GM12878 (cell line): ENCODE measurements around the gene TOMM40L. TPM values are rescaled to one million over a fixed set of nuclear protein-coding genes. Genes with fewer than 3 reads are reported as not detected.

ENCODE experiments used
- ATAC-seq: fragments of 200-7000 bp; cut with Tn5 transposase; 3 replicates; pipeline ENCODE4 v1.9.1; 2020; ENCODE audit warnings: mild to moderate bottlenecking, moderate library complexity
- BruUV-seq: library from RNA; stranded (reverse); fragments of 400-500 nt; replicated peaks from 2 replicates; lab custom pipeline; 2021; lab: Mats Ljungman, UMichigan
- CTCF ChIA-PET: fragments of 300-600 bp; sonication (Branson Sonifier 250); formaldehyde crosslinking; extraction: SDS; loops from one replicate; lab custom pipeline; 2021; ENCODE audit warnings: inconsistent platforms; lab: Yijun Ruan, JAX
- POLR2A ChIA-PET: fragments of 350-600 bp; formaldehyde crosslinking; extraction: SDS; loops from one replicate; lab custom pipeline; 2021; ENCODE audit warnings: inconsistent platforms; lab: Charles Lee
- RAD21 ChIA-PET: fragments of 300-600 bp; sonication (Branson Sonifier 250); formaldehyde crosslinking; loops from one replicate; lab custom pipeline; 2023; ENCODE audit warnings: antibody characterized with exemption; ENCODE audit not compliant: unreplicated experiment; lab: Charles Lee
- SMC1A ChIA-PET: fragments of 300-600 bp; sonication (Branson Sonifier 250); formaldehyde crosslinking; loops from one replicate; lab custom pipeline; 2023; ENCODE audit not compliant: unreplicated experiment, uncharacterized antibody; lab: Charles Lee
- DNase-seq: peaks from one replicate; pipeline ENCODE4 v3.0.0-alpha.2; 2011; ENCODE audit warnings: low read depth, low spot score
- FAIRE-seq: peaks from 3 replicates; lab custom pipeline; 2011; peaks lifted over from hg19 to GRCh38; lab: Jason Lieb, UNC
- H2AFZ ChIP-seq: 2 replicates; pipeline ENCODE4 v1.6.0; 2011; ENCODE audit warnings: low read depth, low read length, control low read depth; ENCODE audit not compliant: control insufficient read depth
- H3K27ac ChIP-seq: 2 replicates; pipeline ENCODE4 v1.5.1; 2011; ENCODE audit warnings: control low read depth; ENCODE audit not compliant: control insufficient read depth, insufficient read depth
- H3K27me3 ChIP-seq, 2 experiments: replicated peaks in 1 of 2; 2 replicates each; pipeline versions ENCODE4 v1.6.0 to v1.6.1; 2011; ENCODE audit warnings: low read length in 1 of 2; ENCODE audit not compliant: control insufficient read depth in 2 of 2, insufficient read depth in 2 of 2
- H3K36me3 ChIP-seq, 2 experiments: 2 replicates each; pipeline ENCODE4 v1.5.1; 2011; ENCODE audit warnings: low read length in 1 of 2; ENCODE audit not compliant: control insufficient read depth in 2 of 2, insufficient read depth in 2 of 2
- H3K4me1 ChIP-seq: 2 replicates; pipeline ENCODE4 v1.6.1; 2011; ENCODE audit warnings: mild to moderate bottlenecking, low read length, moderate library complexity, mixed read lengths; ENCODE audit not compliant: control insufficient read depth, insufficient read depth
- H3K4me2 ChIP-seq: 2 replicates; pipeline ENCODE4 v1.6.0; 2011; ENCODE audit warnings: control low read depth; ENCODE audit not compliant: control insufficient read depth, insufficient read depth
- H3K4me3 ChIP-seq: fragments of 200-600 bp; sonication (generic); 2 replicates; pipeline ENCODE4 v1.5.1; 2016
- H3K79me2 ChIP-seq: 2 replicates; pipeline ENCODE4 v1.6.0; 2011; ENCODE audit warnings: low read length; ENCODE audit not compliant: control insufficient read depth, insufficient read depth
- H3K9ac ChIP-seq: 2 replicates; pipeline ENCODE4 v1.8.0; 2011; ENCODE audit warnings: low read length, control low read depth, mixed read lengths; ENCODE audit not compliant: control insufficient read depth, insufficient read depth
- H3K9me3 ChIP-seq: replicated peaks from 3 replicates; pipeline ENCODE4 v1.5.1; 2011; ENCODE audit warnings: mild to moderate bottlenecking, low read length; ENCODE audit not compliant: control insufficient read depth, insufficient read depth
- H4K20me1 ChIP-seq: 2 replicates; pipeline ENCODE4 v1.6.0; 2011; ENCODE audit not compliant: control insufficient read depth, insufficient read depth
- BHLHE40 ChIP-seq, 2 experiments: fragments of 450-650 bp in 1 of 2; IDR thresholded peaks; 2 replicates each; pipeline ENCODE4 v1.6.1; 2011 to 2017; ENCODE audit warnings: low read depth in 2 of 2, borderline replicate concordance in 1 of 2, improper control_type of control experiment in 1 of 2, low read length in 1 of 2, mild to moderate bottlenecking in 1 of 2
- HDAC6 ChIP-seq: fragments of 200-600 bp; sonication (generic); IDR thresholded peaks from one replicate; pipeline ENCODE4 v1.8.0; 2017; ENCODE audit warnings: antibody characterized with exemption; ENCODE audit not compliant: unreplicated experiment
- IKZF1 ChIP-seq: fragments of 450-650 bp; conservative IDR thresholded peaks from 2 replicates; pipeline ENCODE4 v1.6.1; 2017; ENCODE audit warnings: antibody characterized with exemption, mild to moderate bottlenecking
- IKZF2 ChIP-seq, 2 experiments: fragments of 450-650 bp; IDR thresholded peaks; 2 replicates each; pipeline ENCODE4 v1.6.1; 2017; ENCODE audit warnings: mild to moderate bottlenecking in 2 of 2, moderate library complexity in 2 of 2
- RB1 ChIP-seq: fragments of 450-650 bp; formaldehyde crosslinking; IDR thresholded peaks from 2 replicates; pipeline ENCODE4 v1.6.1; 2017; ENCODE audit warnings: mild to moderate bottlenecking, borderline replicate concordance
- WGBS: methylation state at CpG from one replicate; pipeline ENCODE4 v1.1.6; 2016; ENCODE audit warnings: low lambda C conversion rate; ENCODE audit not compliant: insufficient replicate concordance, insufficient coverage; ENCODE audit errors: missing lambda C conversion rate; 5-methylcytosine and 5-hydroxymethylcytosine counted together
- in situ Hi-C: fragments of 300-500 bp; cut with MboI; formaldehyde crosslinking; loops from 9 replicates; pipeline ENCODE4 v1.14.3; 2018; ENCODE audit warnings: mixed read lengths
- intact Hi-C: fragments of 100-400 bp; cut with micrococcal nuclease; formaldehyde crosslinking; loops from one replicate; pipeline ENCODE4 v1.14.2; 2022; ENCODE audit not compliant: unreplicated experiment
- polyA plus RNA-seq, 11 experiments: library from polyadenylated mRNA; depleted of rRNA in 4 of 11; unstranded in 6 of 11; stranded (reverse) in 5 of 11; fragments of >200 nt; fragmentation: Nextera tagmentation in 4 of 11; fragmentation: Illumina TruSeq in 1 of 11; extraction: Ambion mirVana in 4 of 11; extraction: Trizol in 1 of 11; gene quantifications; 1 replicate in 1 of 11; 2 replicates in 10 of 11; pipeline versions ENCODE4 v1.2.1 to v1.2.3, GENCODE V29; 2011 to 2016; ENCODE audit warnings: inconsistent platforms in 2 of 11, missing spikeins in 2 of 11, low read depth in 1 of 11
- total RNA-seq, 4 experiments: library from RNA; depleted of rRNA in 3 of 4; stranded (reverse); fragments of >200 nt in 3 of 4; fragmentation: Illumina TruSeq in 1 of 4; extraction: Trizol in 1 of 4; gene quantifications; 2 replicates each; pipeline versions ENCODE4 v1.2.1 to v1.2.3, GENCODE V29; 2013 to 2021
- TF ChIP-seq, protein P1 (sequence below): fragments of 450-650 bp; IDR thresholded peaks from 2 replicates; pipeline ENCODE4 v1.6.1; 2017; ENCODE audit warnings: mild to moderate bottlenecking, moderate library complexity

Gene TOMM40L
- total and polyA plus RNA-seq, 10 of the 15 experiments (the other 5 are each of a cell fraction or from before 2014, with no cell fraction given) = 5.9 to 21.6 (median 15.7) TPM

DNA sequence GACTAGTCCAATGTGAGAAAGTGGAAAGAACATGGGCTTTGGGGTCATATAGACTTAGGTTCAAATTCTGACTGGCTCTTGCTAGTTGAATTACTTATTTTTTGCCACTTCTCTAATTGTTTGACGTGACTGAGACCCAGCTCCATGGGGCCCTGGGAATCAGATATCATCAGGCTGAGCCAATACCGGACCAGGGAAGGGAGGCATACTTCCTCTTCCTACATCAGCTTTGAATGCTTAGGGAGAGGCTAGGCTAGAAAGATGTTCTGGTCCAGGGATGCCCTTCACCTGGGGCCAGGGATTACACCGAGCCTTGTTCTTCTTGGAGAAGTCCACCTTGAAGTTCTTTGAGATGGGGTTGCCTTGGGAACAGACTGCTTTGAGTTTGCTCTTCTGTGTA, 15.8 kb downstream of the TOMM40L start:
- POLR2A ChIA-PET = interaction anchor here (0.5 to 0.6 kb wide), 2 partner anchors 21 to 29 kb away, joined by 3 to 7 read pairs; no protein-coding TSS in a partner anchor
- FAIRE-seq (no peak), ATAC-seq (no peak), DNase-seq (no peak)
- in situ Hi-C loops (no loop called here), intact Hi-C loops (no loop called here)
- H3K9me3 ChIP-seq = no peaks in the 10 kb centered on the region
- no peak overlapping the region for H3K27ac ChIP-seq
- H4K20me1 ChIP-seq = no peaks in the 10 kb centered on the region
- no TSS peak for BruUV-seq
- no peaks in the 10 kb centered on the region for H3K36me3 ChIP-seq
- H3K4me2 ChIP-seq = no peak overlapping the region
- H3K9ac ChIP-seq = no peak overlapping the region
- CTCF ChIA-PET = no interaction called here
- H3K27me3 ChIP-seq = no peaks in the 10 kb centered on the region
- WGBS = 46% methylated on average over 3 of the region's 3 CpGs
- H3K4me1 ChIP-seq = no peaks in the 10 kb centered on the region
- TF ChIP-seq RB1 = no peak
- TF ChIP-seq IKZF1 = no peak
- no peak for TF ChIP-seq BHLHE40 (IDR thresholded peaks at IDR 0.05; ENCODE audit: borderline replicate concordance in 1 of 2, low read depth in 2 of 2, low read length in 1 of 2)
- TF ChIP-seq, protein P1, sequence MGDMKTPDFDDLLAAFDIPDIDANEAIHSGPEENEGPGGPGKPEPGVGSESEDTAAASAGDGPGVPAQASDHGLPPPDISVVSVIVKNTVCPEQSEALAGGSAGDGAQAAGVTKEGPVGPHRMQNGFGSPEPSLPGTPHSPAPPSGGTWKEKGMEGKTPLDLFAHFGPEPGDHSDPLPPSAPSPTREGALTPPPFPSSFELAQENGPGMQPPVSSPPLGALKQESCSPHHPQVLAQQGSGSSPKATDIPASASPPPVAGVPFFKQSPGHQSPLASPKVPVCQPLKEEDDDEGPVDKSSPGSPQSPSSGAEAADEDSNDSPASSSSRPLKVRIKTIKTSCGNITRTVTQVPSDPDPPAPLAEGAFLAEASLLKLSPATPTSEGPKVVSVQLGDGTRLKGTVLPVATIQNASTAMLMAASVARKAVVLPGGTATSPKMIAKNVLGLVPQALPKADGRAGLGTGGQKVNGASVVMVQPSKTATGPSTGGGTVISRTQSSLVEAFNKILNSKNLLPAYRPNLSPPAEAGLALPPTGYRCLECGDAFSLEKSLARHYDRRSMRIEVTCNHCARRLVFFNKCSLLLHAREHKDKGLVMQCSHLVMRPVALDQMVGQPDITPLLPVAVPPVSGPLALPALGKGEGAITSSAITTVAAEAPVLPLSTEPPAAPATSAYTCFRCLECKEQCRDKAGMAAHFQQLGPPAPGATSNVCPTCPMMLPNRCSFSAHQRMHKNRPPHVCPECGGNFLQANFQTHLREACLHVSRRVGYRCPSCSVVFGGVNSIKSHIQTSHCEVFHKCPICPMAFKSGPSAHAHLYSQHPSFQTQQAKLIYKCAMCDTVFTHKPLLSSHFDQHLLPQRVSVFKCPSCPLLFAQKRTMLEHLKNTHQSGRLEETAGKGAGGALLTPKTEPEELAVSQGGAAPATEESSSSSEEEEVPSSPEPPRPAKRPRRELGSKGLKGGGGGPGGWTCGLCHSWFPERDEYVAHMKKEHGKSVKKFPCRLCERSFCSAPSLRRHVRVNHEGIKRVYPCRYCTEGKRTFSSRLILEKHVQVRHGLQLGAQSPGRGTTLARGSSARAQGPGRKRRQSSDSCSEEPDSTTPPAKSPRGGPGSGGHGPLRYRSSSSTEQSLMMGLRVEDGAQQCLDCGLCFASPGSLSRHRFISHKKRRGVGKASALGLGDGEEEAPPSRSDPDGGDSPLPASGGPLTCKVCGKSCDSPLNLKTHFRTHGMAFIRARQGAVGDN = no peak
- TF ChIP-seq HDAC6 = no peak
- no peak for TF ChIP-seq IKZF2 (IDR thresholded peaks at IDR 0.05)
- H3K4me3 ChIP-seq = no peak overlapping the region
- no peak overlapping the region for H2AFZ ChIP-seq
- no peaks in the 10 kb centered on the region for H3K79me2 ChIP-seq
- SMC1A ChIA-PET = no interaction called here
- RAD21 ChIA-PET = no interaction called here
